Keratinocyte (primary cell): Measurements from ENCODE around the gene SYCE3. TPM values are rescaled to one million over a fixed set of nuclear protein-coding genes. Genes with fewer than 3 reads are reported as not detected.
A peak's percentile ranks its signal among the peaks of the same experiment; 100 is the strongest.

ENCODE experiments used
- DNase-seq: peaks from one replicate; pipeline ENCODE4 v3.0.0-alpha.2; 2011; ENCODE audit warnings: low read depth, missing footprints, low spot score
- FAIRE-seq: peaks from 2 replicates; lab custom pipeline; 2011; peaks lifted over from hg19 to GRCh38; lab: Jason Lieb, UNC
- H2AFZ ChIP-seq: 2 replicates; pipeline ENCODE4 v1.6.0; 2012; ENCODE audit warnings: low read length, control low read depth, inconsistent platforms; ENCODE audit not compliant: control insufficient read depth
- H3K27ac ChIP-seq: 2 replicates; pipeline ENCODE4 v1.5.1; 2011; ENCODE audit warnings: low read length; ENCODE audit not compliant: control insufficient read depth, insufficient read depth
- H3K27me3 ChIP-seq: 3 replicates; pipeline ENCODE4 v1.6.0; 2011; ENCODE audit warnings: low read length; ENCODE audit not compliant: control insufficient read depth, insufficient read depth; ENCODE audit errors: extremely low read depth
- H3K36me3 ChIP-seq, 2 experiments: 2 replicates in 1 of 2; 3 replicates in 1 of 2; pipeline ENCODE4 v1.5.1; 2011; ENCODE audit warnings: low read length in 2 of 2, mild to moderate bottlenecking in 1 of 2; ENCODE audit not compliant: control insufficient read depth in 2 of 2, insufficient read depth in 2 of 2; ENCODE audit errors: extremely low read depth in 1 of 2
- H3K4me1 ChIP-seq: 3 replicates; pipeline ENCODE4 v1.5.1; 2011; ENCODE audit warnings: low read length; ENCODE audit not compliant: control insufficient read depth, insufficient read depth; ENCODE audit errors: extremely low read depth
- H3K4me2 ChIP-seq: 3 replicates; pipeline ENCODE4 v1.6.0; 2011; ENCODE audit warnings: low read depth, low read length; ENCODE audit not compliant: control insufficient read depth, insufficient read depth; ENCODE audit errors: extremely low read depth
- H3K4me3 ChIP-seq, 3 experiments: fragments of 200-600 bp in 1 of 3; sonication (generic) in 1 of 3; 2 replicates in 2 of 3; 3 replicates in 1 of 3; pipeline ENCODE4 v1.5.1; 2011 to 2016; ENCODE audit warnings: low read length in 3 of 3, mild to moderate bottlenecking in 3 of 3, control low read depth in 2 of 3, inconsistent platforms in 1 of 3, low read depth in 1 of 3, mixed read lengths in 1 of 3, mixed run types in 1 of 3, moderate library complexity in 1 of 3; ENCODE audit not compliant: control insufficient read depth in 2 of 3, insufficient read depth in 2 of 3; ENCODE audit errors: extremely low read depth in 1 of 3
- H3K79me2 ChIP-seq: 2 replicates; pipeline ENCODE4 v1.6.0; 2012; ENCODE audit warnings: low read length; ENCODE audit not compliant: control insufficient read depth, insufficient read depth
- H3K9ac ChIP-seq: 3 replicates; pipeline ENCODE4 v1.6.0; 2011; ENCODE audit warnings: low read length; ENCODE audit not compliant: control insufficient read depth, insufficient read depth; ENCODE audit errors: extremely low read depth
- H3K9me1 ChIP-seq: 3 replicates; pipeline ENCODE4 v1.6.0; 2011; ENCODE audit warnings: low read length; ENCODE audit not compliant: control insufficient read depth, insufficient read depth; ENCODE audit errors: extremely low read depth
- H3K9me3 ChIP-seq: 2 replicates; pipeline ENCODE4 v1.5.1; 2012; ENCODE audit warnings: low read depth, low read length; ENCODE audit not compliant: control insufficient read depth
- H4K20me1 ChIP-seq: 3 replicates; pipeline ENCODE4 v1.6.0; 2011; ENCODE audit warnings: low read length; ENCODE audit not compliant: control insufficient read depth, insufficient read depth; ENCODE audit errors: extremely low read depth
- CTCF ChIP-seq, 3 experiments: IDR thresholded peaks in 1 of 3; conservative IDR thresholded peaks in 1 of 3; optimal IDR thresholded peaks in 1 of 3; 2 replicates in 2 of 3; 3 replicates in 1 of 3; pipeline versions ENCODE3 to v1.5.1; 2011; ENCODE audit warnings: low read length in 3 of 3, mild to moderate bottlenecking in 3 of 3, moderate library complexity in 2 of 3, control low read depth in 1 of 3, inconsistent platforms in 1 of 3; ENCODE audit not compliant: insufficient read depth in 2 of 3; ENCODE audit errors: extremely low read depth in 1 of 3
- EZH2 ChIP-seq: IDR thresholded peaks from one replicate; pipeline ENCODE4 v1.6.1; 2012; ENCODE audit warnings: inconsistent platforms, mild to moderate bottlenecking, low read length, moderate library complexity
- dilution Hi-C: fragments of 300-500 bp; cut with MboI; formaldehyde crosslinking; loops from one replicate; pipeline ENCODE4 v1.7.0; 2020; ENCODE audit warnings: low sequenced_read_pairs; ENCODE audit not compliant: extremely low pct_ligation_motif_present
- polyA plus RNA-seq, 5 experiments: library from polyadenylated mRNA; depleted of rRNA in 3 of 5; stranded (reverse) in 3 of 5; stranded (forward) in 1 of 5; unstranded in 1 of 5; fragments of >200 nt; gene quantifications; 1 replicate in 1 of 5; 2 replicates in 3 of 5; 3 replicates in 1 of 5; pipeline versions ENCODE4 v1.2.1 to v1.2.3, GENCODE V29; 2011 to 2012; ENCODE audit warnings: missing spikeins in 2 of 5, low read depth in 1 of 5, low replicate concordance in 1 of 5

The SYCE3 gene
- polyA plus RNA-seq, 1 donor (not counting 4 experiments of a cell fraction or from before 2014, with no cell fraction given), result 0.17 TPM

DNA sequence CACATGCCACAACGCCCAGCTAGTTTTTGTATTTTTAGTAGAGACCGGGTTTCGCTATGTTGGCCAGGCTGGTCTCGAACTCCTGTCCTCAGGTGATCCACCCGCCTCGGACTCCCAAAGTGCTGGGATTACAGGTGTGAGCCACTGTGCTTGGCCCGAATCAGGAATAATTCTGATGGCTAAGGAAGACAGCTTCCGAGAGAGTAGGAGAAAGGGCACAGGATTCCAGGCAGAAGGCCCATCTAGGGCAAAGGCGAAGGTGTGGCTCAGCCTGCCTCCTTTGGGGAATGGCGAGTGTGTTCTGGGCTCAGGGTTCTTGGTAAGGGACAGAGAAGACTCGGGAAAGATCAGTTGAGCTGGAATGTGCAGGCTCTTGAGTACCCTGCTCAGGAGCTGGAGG is 1.6 kb upstream of the SYCE3 start:
- Histone ChIP-seq H4K20me1 (no peaks in the 10 kb centered on the region), H3K36me3 (peaks cover 4 to 5% of the 10 kb centered on the region in 2 experiments), H3K27me3 (no peaks in the 10 kb centered on the region), H3K4me2 (no peak overlapping the region), H3K27ac (no peak overlapping the region), H3K9me1 (no peaks in the 10 kb centered on the region), H3K9ac (no peak overlapping the region), H3K79me2 (no peaks in the 10 kb centered on the region), H3K9me3 (no peaks in the 10 kb centered on the region), H3K4me1 (peaks cover 16% of the 10 kb centered on the region), H2AFZ (no peak overlapping the region), H3K4me3 (no peak overlapping the region)
- dilution Hi-C loops, result no loop called here
- no peak for DNase-seq
- FAIRE-seq, result no peak
- TF ChIP-seq CTCF (optimal IDR thresholded peaks at IDR 0.05 in 1 of 3, IDR thresholded peaks at IDR 0.05 in 1 of 3, conservative IDR thresholded peaks at IDR 0.05 in 1 of 3; ENCODE audit: extremely low read depth in 1 of 3, insufficient read depth in 2 of 3, low read length in 3 of 3), result no peak
- TF ChIP-seq EZH2, result no peak

- Histone ChIP-seq H3K27ac (no peak overlapping the region), H3K9me1 (no peaks in the 10 kb centered on the region), H2AFZ (peak overlapping the region; percentile 90), H3K36me3 (peaks cover 0 to under 1% of the 10 kb centered on the region in 2 experiments), H3K27me3 (no peaks in the 10 kb centered on the region), H3K4me2 (peak overlapping the region; percentile 94), H3K9ac (peak overlapping the region; percentile 76), H3K9me3 (no peaks in the 10 kb centered on the region), H3K4me3 (peak overlapping the region; percentile 61 to 87 (median 85)), H3K4me1 (peaks cover 16% of the 10 kb centered on the region), H4K20me1 (no peaks in the 10 kb centered on the region), H3K79me2 (no peaks in the 10 kb centered on the region)
- dilution Hi-C loops, result no loop called here
- DNase-seq (no peak), FAIRE-seq (no peak)
- TF ChIP-seq CTCF (optimal IDR thresholded peaks at IDR 0.05 in 1 of 3, IDR thresholded peaks at IDR 0.05 in 1 of 3, conservative IDR thresholded peaks at IDR 0.05 in 1 of 3; ENCODE audit: extremely low read depth in 1 of 3, insufficient read depth in 2 of 3, low read length in 3 of 3) (no peak), EZH2 (no peak)
Observed at GRCh38 chr22:50563413-50564160, 868 bp upstream of the SYCE3 start.
